Keratinocyte (primary cell): ENCODE results near the gene KLF11. TPM values are rescaled to one million over a fixed set of nuclear protein-coding genes. Genes with fewer than 3 reads are reported as not detected.

Source experiments
- DNase-seq: peaks from one replicate; pipeline ENCODE4 v3.0.0-alpha.2; 2011; ENCODE audit warnings: low read depth, missing footprints, low spot score
- FAIRE-seq: peaks from 2 replicates; lab custom pipeline; 2011; peaks lifted over from hg19 to GRCh38; lab: Jason Lieb, UNC
- H2AFZ ChIP-seq: 2 replicates; pipeline ENCODE4 v1.6.0; 2012; ENCODE audit warnings: low read length, control low read depth, inconsistent platforms; ENCODE audit not compliant: control insufficient read depth
- H3K27ac ChIP-seq: 2 replicates; pipeline ENCODE4 v1.5.1; 2011; ENCODE audit warnings: low read length; ENCODE audit not compliant: control insufficient read depth, insufficient read depth
- H3K27me3 ChIP-seq: 3 replicates; pipeline ENCODE4 v1.6.0; 2011; ENCODE audit warnings: low read length; ENCODE audit not compliant: control insufficient read depth, insufficient read depth; ENCODE audit errors: extremely low read depth
- H3K36me3 ChIP-seq, 2 experiments: 2 replicates in 1 of 2; 3 replicates in 1 of 2; pipeline ENCODE4 v1.5.1; 2011; ENCODE audit warnings: low read length in 2 of 2, mild to moderate bottlenecking in 1 of 2; ENCODE audit not compliant: control insufficient read depth in 2 of 2, insufficient read depth in 2 of 2; ENCODE audit errors: extremely low read depth in 1 of 2
- H3K4me1 ChIP-seq: 3 replicates; pipeline ENCODE4 v1.5.1; 2011; ENCODE audit warnings: low read length; ENCODE audit not compliant: control insufficient read depth, insufficient read depth; ENCODE audit errors: extremely low read depth
- H3K4me2 ChIP-seq: 3 replicates; pipeline ENCODE4 v1.6.0; 2011; ENCODE audit warnings: low read depth, low read length; ENCODE audit not compliant: control insufficient read depth, insufficient read depth; ENCODE audit errors: extremely low read depth
- H3K4me3 ChIP-seq, 3 experiments: fragments of 200-600 bp in 1 of 3; sonication (generic) in 1 of 3; 2 replicates in 2 of 3; 3 replicates in 1 of 3; pipeline ENCODE4 v1.5.1; 2011 to 2016; ENCODE audit warnings: low read length in 3 of 3, mild to moderate bottlenecking in 3 of 3, control low read depth in 2 of 3, inconsistent platforms in 1 of 3, low read depth in 1 of 3, mixed read lengths in 1 of 3, mixed run types in 1 of 3, moderate library complexity in 1 of 3; ENCODE audit not compliant: control insufficient read depth in 2 of 3, insufficient read depth in 2 of 3; ENCODE audit errors: extremely low read depth in 1 of 3
- H3K79me2 ChIP-seq: 2 replicates; pipeline ENCODE4 v1.6.0; 2012; ENCODE audit warnings: low read length; ENCODE audit not compliant: control insufficient read depth, insufficient read depth
- H3K9ac ChIP-seq: 3 replicates; pipeline ENCODE4 v1.6.0; 2011; ENCODE audit warnings: low read length; ENCODE audit not compliant: control insufficient read depth, insufficient read depth; ENCODE audit errors: extremely low read depth
- H3K9me1 ChIP-seq: 3 replicates; pipeline ENCODE4 v1.6.0; 2011; ENCODE audit warnings: low read length; ENCODE audit not compliant: control insufficient read depth, insufficient read depth; ENCODE audit errors: extremely low read depth
- H3K9me3 ChIP-seq: 2 replicates; pipeline ENCODE4 v1.5.1; 2012; ENCODE audit warnings: low read depth, low read length; ENCODE audit not compliant: control insufficient read depth
- H4K20me1 ChIP-seq: 3 replicates; pipeline ENCODE4 v1.6.0; 2011; ENCODE audit warnings: low read length; ENCODE audit not compliant: control insufficient read depth, insufficient read depth; ENCODE audit errors: extremely low read depth
- EZH2 ChIP-seq: IDR thresholded peaks from one replicate; pipeline ENCODE4 v1.6.1; 2012; ENCODE audit warnings: inconsistent platforms, mild to moderate bottlenecking, low read length, moderate library complexity
- dilution Hi-C: fragments of 300-500 bp; cut with MboI; formaldehyde crosslinking; loops from one replicate; pipeline ENCODE4 v1.7.0; 2020; ENCODE audit warnings: low sequenced_read_pairs; ENCODE audit not compliant: extremely low pct_ligation_motif_present
- polyA plus RNA-seq, 5 experiments: library from polyadenylated mRNA; depleted of rRNA in 3 of 5; stranded (reverse) in 3 of 5; stranded (forward) in 1 of 5; unstranded in 1 of 5; fragments of >200 nt; gene quantifications; 1 replicate in 1 of 5; 2 replicates in 3 of 5; 3 replicates in 1 of 5; pipeline versions ENCODE4 v1.2.1 to v1.2.3, GENCODE V29; 2011 to 2012; ENCODE audit warnings: missing spikeins in 2 of 5, low read depth in 1 of 5, low replicate concordance in 1 of 5
- TF ChIP-seq, protein P1 (sequence below), 3 experiments: IDR thresholded peaks in 1 of 3; conservative IDR thresholded peaks in 1 of 3; optimal IDR thresholded peaks in 1 of 3; 2 replicates in 2 of 3; 3 replicates in 1 of 3; pipeline versions ENCODE3 to v1.5.1; 2011; ENCODE audit warnings: low read length in 3 of 3, mild to moderate bottlenecking in 3 of 3, moderate library complexity in 2 of 3, control low read depth in 1 of 3, inconsistent platforms in 1 of 3; ENCODE audit not compliant: insufficient read depth in 2 of 3; ENCODE audit errors: extremely low read depth in 1 of 3

Gene KLF11
- polyA plus RNA-seq, 1 donor (not counting 4 experiments of a cell fraction or from before 2014, with no cell fraction given): 7.0 TPM

DNA sequence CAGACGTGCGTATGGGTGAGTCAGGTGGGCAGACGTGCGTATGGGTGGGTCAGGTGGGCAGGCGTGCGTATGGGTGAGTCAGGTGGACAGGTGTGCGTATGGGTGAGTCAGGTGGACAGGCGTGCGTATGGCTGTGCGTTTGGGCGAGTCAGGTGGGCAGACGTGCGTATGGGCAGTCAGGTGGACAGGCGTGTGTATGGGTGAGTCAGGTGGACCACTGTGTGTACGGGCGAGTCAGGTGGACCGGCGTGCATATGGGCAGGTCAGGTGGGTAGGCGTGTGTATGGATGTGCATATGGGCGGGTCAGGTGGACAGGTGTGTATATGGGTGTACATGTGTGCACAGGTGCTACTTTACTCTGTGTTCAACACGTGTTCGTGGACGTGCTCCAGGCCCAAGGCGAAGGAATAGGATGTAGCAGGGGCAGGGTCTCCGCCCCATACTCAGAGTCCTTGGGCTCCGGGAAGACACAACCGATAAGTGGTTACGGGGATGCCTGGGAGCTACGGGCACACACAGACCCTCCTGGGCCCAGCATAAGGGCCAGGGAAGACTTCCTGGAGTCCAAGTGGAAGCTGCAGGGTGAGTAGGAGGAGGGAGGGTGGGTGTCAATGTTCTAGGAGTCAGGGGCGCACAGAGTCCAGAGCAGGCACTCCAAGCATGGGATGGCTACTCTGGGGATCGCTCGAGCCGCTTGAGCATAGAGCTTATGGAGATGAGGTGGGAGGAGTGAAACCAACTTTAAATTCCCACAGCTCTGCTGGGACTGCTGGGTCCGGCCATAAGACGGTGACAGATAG, 27.1 kb upstream of the KLF11 start:
- Histone ChIP-seq H4K20me1 (no peaks in the 10 kb centered on the region), H3K4me1 (peaks cover 10% of the 10 kb centered on the region), H3K4me2 (no peak overlapping the region), H3K36me3 (no peaks in the 10 kb centered on the region), H3K9me1 (no peaks in the 10 kb centered on the region), H3K27ac (no peak overlapping the region), H2AFZ (no peak overlapping the region), H3K27me3 (no peaks in the 10 kb centered on the region), H3K4me3 (no peak overlapping the region), H3K9ac (no peak overlapping the region), H3K79me2 (no peaks in the 10 kb centered on the region), H3K9me3 (peaks cover 19% of the 10 kb centered on the region)
- dilution Hi-C loops: no loop called here
- no peak for FAIRE-seq
- TF ChIP-seq, protein P1, sequence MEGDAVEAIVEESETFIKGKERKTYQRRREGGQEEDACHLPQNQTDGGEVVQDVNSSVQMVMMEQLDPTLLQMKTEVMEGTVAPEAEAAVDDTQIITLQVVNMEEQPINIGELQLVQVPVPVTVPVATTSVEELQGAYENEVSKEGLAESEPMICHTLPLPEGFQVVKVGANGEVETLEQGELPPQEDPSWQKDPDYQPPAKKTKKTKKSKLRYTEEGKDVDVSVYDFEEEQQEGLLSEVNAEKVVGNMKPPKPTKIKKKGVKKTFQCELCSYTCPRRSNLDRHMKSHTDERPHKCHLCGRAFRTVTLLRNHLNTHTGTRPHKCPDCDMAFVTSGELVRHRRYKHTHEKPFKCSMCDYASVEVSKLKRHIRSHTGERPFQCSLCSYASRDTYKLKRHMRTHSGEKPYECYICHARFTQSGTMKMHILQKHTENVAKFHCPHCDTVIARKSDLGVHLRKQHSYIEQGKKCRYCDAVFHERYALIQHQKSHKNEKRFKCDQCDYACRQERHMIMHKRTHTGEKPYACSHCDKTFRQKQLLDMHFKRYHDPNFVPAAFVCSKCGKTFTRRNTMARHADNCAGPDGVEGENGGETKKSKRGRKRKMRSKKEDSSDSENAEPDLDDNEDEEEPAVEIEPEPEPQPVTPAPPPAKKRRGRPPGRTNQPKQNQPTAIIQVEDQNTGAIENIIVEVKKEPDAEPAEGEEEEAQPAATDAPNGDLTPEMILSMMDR (optimal IDR thresholded peaks at IDR 0.05 in 1 of 3, IDR thresholded peaks at IDR 0.05 in 1 of 3, conservative IDR thresholded peaks at IDR 0.05 in 1 of 3; ENCODE audit: extremely low read depth in 1 of 3, insufficient read depth in 2 of 3, low read length in 3 of 3): no peak
- TF ChIP-seq EZH2: no peak
- no peak for DNase-seq

DNA sequence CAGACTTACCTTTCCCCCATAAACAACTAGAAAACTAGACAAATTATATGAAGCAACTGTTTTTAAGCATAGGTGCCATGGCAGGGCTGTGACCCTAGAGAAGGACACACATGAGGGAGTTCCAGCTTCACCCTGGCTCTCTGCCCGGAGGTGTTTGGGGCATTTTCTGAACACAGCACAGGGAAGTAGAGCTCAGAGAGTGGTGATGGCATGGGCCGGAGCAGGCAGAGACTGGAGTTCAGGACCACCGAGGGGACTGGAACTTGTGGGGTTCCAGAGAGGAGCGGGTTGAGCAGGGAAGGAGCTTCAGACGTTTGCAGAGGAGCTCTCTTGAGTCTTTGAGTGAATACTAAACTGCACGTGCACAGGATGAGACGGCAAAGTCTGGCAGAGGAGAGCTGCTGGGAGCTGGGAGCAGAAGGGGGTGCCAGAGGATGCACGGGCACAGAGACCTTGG, 26.5 kb upstream of the KLF11 start:
- H2AFZ ChIP-seq: no peak overlapping the region
- DNase-seq: no peak
- H3K36me3 ChIP-seq: no peaks in the 10 kb centered on the region
- FAIRE-seq: no peak
- dilution Hi-C loops: no loop called here
- no peak overlapping the region for H3K4me2 ChIP-seq
- H3K4me3 ChIP-seq: no peak overlapping the region
- peaks cover 19% of the 10 kb centered on the region for H3K9me3 ChIP-seq
- H3K4me1 ChIP-seq: peaks cover 15% of the 10 kb centered on the region
- H3K27me3 ChIP-seq: no peaks in the 10 kb centered on the region
- no peaks in the 10 kb centered on the region for H3K9me1 ChIP-seq
- H3K79me2 ChIP-seq: no peaks in the 10 kb centered on the region
- no peak for TF ChIP-seq EZH2
- TF ChIP-seq, protein P1 (optimal IDR thresholded peaks at IDR 0.05 in 1 of 3, IDR thresholded peaks at IDR 0.05 in 1 of 3, conservative IDR thresholded peaks at IDR 0.05 in 1 of 3; ENCODE audit: extremely low read depth in 1 of 3, insufficient read depth in 2 of 3, low read length in 3 of 3): no peak
- no peak overlapping the region for H3K27ac ChIP-seq
- no peak overlapping the region for H3K9ac ChIP-seq
- H4K20me1 ChIP-seq: no peaks in the 10 kb centered on the region
